Measurements from ENCODE around the gene RYR2. TPM values are rescaled to one million over a fixed set of nuclear protein-coding genes. Genes with fewer than 3 reads are reported as not detected.

Gene RYR2
- total RNA-seq, 6 experiments from 2014 or later = 0.05 to 0.17 TPM; not detected in 4

GRCh38 chr1:237070519-237070918 lies 28.5 kb downstream of the RYR2 start:
- Mint-ChIP-seq H3K4me3 (no peak overlapping the region), H3K27ac (no peak overlapping the region), H3K36me3 (ENCODE audit: low read depth) (peaks cover 7% of the 10 kb centered on the region; the same call in 1 of the 2 replicates), H3K27me3 (ENCODE audit: insufficient read depth) (no peaks in the 10 kb centered on the region), H3K9me3 (peaks cover 48% of the 10 kb centered on the region), H3K4me1 (ENCODE audit: low read depth) (no peaks in the 10 kb centered on the region)
- no peak for DNase-seq
- TF ChIP-seq CTCF (IDR thresholded peaks at IDR 0.05) = no peak

- Mint-ChIP-seq H3K4me3 (no peak overlapping the region), H3K9me3 (peaks cover 42% of the 10 kb centered on the region), H3K27me3 (ENCODE audit: insufficient read depth) (no peaks in the 10 kb centered on the region), H3K36me3 (ENCODE audit: low read depth) (peaks cover 4% of the 10 kb centered on the region; the same call in 1 of the 2 replicates), H3K27ac (no peak overlapping the region), H3K4me1 (ENCODE audit: low read depth) (no peaks in the 10 kb centered on the region)
- TF ChIP-seq CTCF (IDR thresholded peaks at IDR 0.05) = no peak
- no peak for DNase-seq
Observed at GRCh38 chr1:237071641-237072420, 29.8 kb downstream of the RYR2 start.

- Mint-ChIP-seq H3K4me1 (ENCODE audit: low read depth) (no peaks in the 10 kb centered on the region), H3K9me3 (peaks cover 25% of the 10 kb centered on the region), H3K27me3 (ENCODE audit: insufficient read depth) (no peaks in the 10 kb centered on the region), H3K27ac (no peak overlapping the region), H3K36me3 (ENCODE audit: low read depth) (peaks cover 4% of the 10 kb centered on the region; the same call in 1 of the 2 replicates), H3K4me3 (no peak overlapping the region)
- DNase-seq = no peak
- no peak for TF ChIP-seq CTCF (IDR thresholded peaks at IDR 0.05)
Observed at GRCh38 chr1:237074371-237075117, 32.6 kb downstream of the RYR2 start.

GRCh38 chr1:237084341-237085077 lies 42.5 kb downstream of the RYR2 start:
- no peaks in the 10 kb centered on the region for H3K4me1 Mint-ChIP-seq (ENCODE audit: low read depth)
- no peak for TF ChIP-seq CTCF (IDR thresholded peaks at IDR 0.05)
- peaks cover 53% of the 10 kb centered on the region for H3K9me3 Mint-ChIP-seq
- DNase-seq = no peak
- no peak overlapping the region for H3K4me3 Mint-ChIP-seq
- H3K36me3 Mint-ChIP-seq (ENCODE audit: low read depth) = peaks cover 5% of the 10 kb centered on the region; the same call in 1 of the 2 replicates
- no peaks in the 10 kb centered on the region for H3K27me3 Mint-ChIP-seq (ENCODE audit: insufficient read depth)
- no peak overlapping the region for H3K27ac Mint-ChIP-seq

- no peak overlapping the region for H3K4me3 Mint-ChIP-seq
- H3K27me3 Mint-ChIP-seq (ENCODE audit: insufficient read depth) = no peaks in the 10 kb centered on the region; the same call in 1 of the 2 replicates
- no peaks in the 10 kb centered on the region for H3K4me1 Mint-ChIP-seq (ENCODE audit: low read depth)
- no peak for TF ChIP-seq CTCF (IDR thresholded peaks at IDR 0.05)
- no peak overlapping the region for H3K27ac Mint-ChIP-seq
- H3K9me3 Mint-ChIP-seq = peaks cover 57% of the 10 kb centered on the region
- DNase-seq = no peak
- peaks cover 5% of the 10 kb centered on the region; the same call in 1 of the 2 replicates for H3K36me3 Mint-ChIP-seq (ENCODE audit: low read depth)
Observed at GRCh38 chr1:237091691-237092090, 49.7 kb downstream of the RYR2 start.
